ENCODE results near the gene PLXDC2.

GRCh38 chr10:19818876-19819275 lies 2.6 kb downstream of the PLXDC2 start:
- TF ChIP-seq CTCF (IDR thresholded peaks at IDR 0.05; ENCODE audit: borderline replicate concordance, extremely low read depth, low read length, poor library complexity, severe bottlenecking) = no peak
- TF ChIP-seq EZH2 (IDR thresholded peaks at IDR 0.05; ENCODE audit: borderline replicate concordance, low read depth, low read length, severe bottlenecking) = no peak

All from DND-41 (cell line).